HepG2 (cell line): ENCODE measurements around the gene STIP1. TPM values are rescaled to one million over a fixed set of nuclear protein-coding genes. Genes with fewer than 3 reads are reported as not detected.

Source experiments
- GABPB1 ChIP-seq: IDR thresholded peaks from 2 replicates; pipeline ENCODE4 v1.6.1; 2016; ENCODE audit warnings: mild to moderate bottlenecking, missing genetic modification reagents, moderate library complexity, missing compliant biosample characterization
- HNRNPH1 ChIP-seq: fragments of 200-400 bp; formaldehyde crosslinking; optimal IDR thresholded peaks from 2 replicates; pipeline ENCODE3; 2017; ENCODE audit warnings: mild to moderate bottlenecking, low read depth, low read length
- RAD51 ChIP-seq: fragments of 450-650 bp; IDR thresholded peaks from 2 replicates; pipeline ENCODE4 v1.6.1; 2016; ENCODE audit warnings: borderline replicate concordance
- RBAK ChIP-seq: sonication (generic); formaldehyde crosslinking; IDR thresholded peaks from 2 replicates; pipeline ENCODE4 v1.5.1; 2020; ENCODE audit warnings: mild to moderate bottlenecking, missing genetic modification reagents
- SAFB2 ChIP-seq: sonication (generic); formaldehyde crosslinking; IDR thresholded peaks from 2 replicates; pipeline ENCODE4 v1.5.1; 2020; ENCODE audit warnings: missing genetic modification reagents, low read depth, mild to moderate bottlenecking, borderline replicate concordance
- ZNF530 ChIP-seq: sonication (generic); formaldehyde crosslinking; IDR thresholded peaks from 2 replicates; pipeline ENCODE4 v1.5.0; 2020; ENCODE audit warnings: low read depth, mild to moderate bottlenecking, missing genetic modification reagents
- ZNF713 ChIP-seq: sonication (generic); formaldehyde crosslinking; IDR thresholded peaks from 2 replicates; pipeline ENCODE4 v1.4.0; 2020; ENCODE audit warnings: mild to moderate bottlenecking, missing genetic modification reagents
- ZNF737 ChIP-seq: sonication (generic); formaldehyde crosslinking; IDR thresholded peaks from 2 replicates; pipeline ENCODE4 v1.5.0; 2020; ENCODE audit warnings: missing genetic modification reagents, mild to moderate bottlenecking, borderline replicate concordance
- ZNF816 ChIP-seq: sonication (generic); formaldehyde crosslinking; IDR thresholded peaks from 2 replicates; pipeline ENCODE4 v1.8.0; 2022; ENCODE audit warnings: missing genetic modification reagents, mild to moderate bottlenecking, borderline replicate concordance
- polyA plus RNA-seq, 8 experiments: library from polyadenylated mRNA; depleted of rRNA in 3 of 8; stranded (reverse) in 7 of 8; unstranded in 1 of 8; fragments of >200 nt; fragmentation: Illumina TruSeq in 4 of 8; extraction: Trizol in 4 of 8; gene quantifications; 2 replicates each; pipeline versions ENCODE4 v1.2.1 to v1.2.3, GENCODE V29; 2011 to 2016; ENCODE audit warnings: low read depth in 4 of 8, missing spikeins in 1 of 8, mixed read lengths in 1 of 8; ENCODE audit not compliant: insufficient read depth in 1 of 8
- total RNA-seq, 5 experiments: library from RNA; depleted of rRNA; stranded (reverse); fragments of >200 nt; fragmentation: Illumina TruSeq; extraction: Trizol; gene quantifications; 2 replicates each; pipeline ENCODE4 v1.2.3, GENCODE V29; 2016; ENCODE audit warnings: low read depth in 1 of 5
- TF ChIP-seq, protein P1 (sequence below): IDR thresholded peaks from 2 replicates; pipeline ENCODE4 v1.6.1; 2016; ENCODE audit warnings: control low read depth
- TF ChIP-seq, protein P2 (sequence below): sonication (generic); formaldehyde crosslinking; IDR thresholded peaks from 2 replicates; pipeline ENCODE4 v1.5.0; 2020; ENCODE audit warnings: mild to moderate bottlenecking, missing genetic modification reagents, moderate library complexity
- TF ChIP-seq, protein P3 (sequence below): sonication (generic); formaldehyde crosslinking; IDR thresholded peaks from 2 replicates; pipeline ENCODE4 v1.4.0; 2020; ENCODE audit warnings: missing genetic modification reagents
- TF ChIP-seq, protein P4 (sequence below): sonication (generic); formaldehyde crosslinking; IDR thresholded peaks from 2 replicates; pipeline ENCODE4 v1.5.1; 2020; ENCODE audit warnings: missing genetic modification reagents, mild to moderate bottlenecking, borderline replicate concordance
- TF ChIP-seq, protein P5 (sequence below): IDR thresholded peaks from 2 replicates; pipeline ENCODE4 v1.6.1; 2016; ENCODE audit warnings: mild to moderate bottlenecking
- TF ChIP-seq, protein P6 (sequence below): IDR thresholded peaks from 2 replicates; pipeline ENCODE4 v1.6.1; 2016; ENCODE audit warnings: missing genetic modification reagents, missing compliant biosample characterization
- TF ChIP-seq, protein P7 (sequence below): sonication (generic); formaldehyde crosslinking; IDR thresholded peaks from 2 replicates; pipeline ENCODE4 v1.4.0; 2020; ENCODE audit warnings: missing genetic modification reagents
- TF ChIP-seq, protein P8 (sequence below): sonication (generic); formaldehyde crosslinking; IDR thresholded peaks from 2 replicates; pipeline ENCODE4 v1.4.0; 2020; ENCODE audit warnings: missing genetic modification reagents

Gene STIP1
- total and polyA plus RNA-seq, 2 of the 13 experiments (the other 11 are each of a cell fraction or from before 2014, with no cell fraction given): 81.1 to 217 TPM

DNA sequence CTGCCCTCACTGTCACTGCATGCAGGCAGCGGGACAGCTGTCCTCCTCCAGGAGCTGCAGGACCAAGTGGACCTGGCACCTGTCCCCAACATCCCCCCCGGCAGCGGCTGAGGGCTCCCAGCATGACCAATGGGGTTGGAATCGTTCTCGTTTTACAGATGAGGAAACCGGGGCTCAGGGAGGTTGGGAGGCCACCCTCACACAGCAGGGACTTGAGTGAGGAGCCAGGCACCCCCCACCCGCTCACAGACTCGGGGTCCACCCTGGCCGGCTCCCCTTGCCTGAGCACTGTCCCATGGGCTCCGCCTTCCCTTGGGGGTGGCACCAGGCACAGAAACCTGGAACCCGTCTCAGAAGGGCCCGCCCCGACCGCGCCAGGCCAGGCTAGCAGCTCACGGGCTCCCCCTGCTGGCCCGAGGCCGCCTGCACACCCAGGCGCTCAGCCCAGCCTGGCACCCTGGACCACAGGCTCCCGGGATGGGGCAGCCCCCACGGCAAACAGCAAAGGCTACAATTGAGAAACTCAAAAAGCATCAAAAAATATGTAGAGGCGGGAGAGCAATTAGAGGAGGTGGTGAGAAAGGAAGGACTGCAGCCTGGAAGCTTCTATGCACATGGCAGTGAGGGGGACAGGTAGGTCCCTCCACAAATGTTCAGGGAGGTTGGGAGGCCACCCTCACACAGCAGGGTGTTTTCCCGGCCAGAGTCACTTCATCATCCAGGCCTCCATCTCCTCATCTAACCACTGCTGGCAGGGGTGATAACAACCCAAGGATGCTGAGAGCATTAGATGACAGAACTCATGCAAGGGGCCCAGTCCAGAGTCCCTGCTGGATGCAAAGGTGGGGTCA lies 32.9 kb upstream of the STIP1 start (continued):
- TF ChIP-seq, protein P1, sequence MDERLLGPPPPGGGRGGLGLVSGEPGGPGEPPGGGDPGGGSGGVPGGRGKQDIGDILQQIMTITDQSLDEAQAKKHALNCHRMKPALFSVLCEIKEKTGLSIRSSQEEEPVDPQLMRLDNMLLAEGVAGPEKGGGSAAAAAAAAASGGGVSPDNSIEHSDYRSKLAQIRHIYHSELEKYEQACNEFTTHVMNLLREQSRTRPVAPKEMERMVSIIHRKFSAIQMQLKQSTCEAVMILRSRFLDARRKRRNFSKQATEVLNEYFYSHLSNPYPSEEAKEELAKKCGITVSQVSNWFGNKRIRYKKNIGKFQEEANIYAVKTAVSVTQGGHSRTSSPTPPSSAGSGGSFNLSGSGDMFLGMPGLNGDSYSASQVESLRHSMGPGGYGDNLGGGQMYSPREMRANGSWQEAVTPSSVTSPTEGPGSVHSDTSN (CRISPR knock-in tag): no peak
- no peak for TF ChIP-seq ZNF816 (CRISPR knock-in tag)
- TF ChIP-seq HNRNPH1: no peak
- peak; percentile 42; the same call in 1 of the 2 replicates for TF ChIP-seq GABPB1 (CRISPR knock-in tag)
- TF ChIP-seq RBAK (CRISPR knock-in tag): no peak
- TF ChIP-seq, protein P2, sequence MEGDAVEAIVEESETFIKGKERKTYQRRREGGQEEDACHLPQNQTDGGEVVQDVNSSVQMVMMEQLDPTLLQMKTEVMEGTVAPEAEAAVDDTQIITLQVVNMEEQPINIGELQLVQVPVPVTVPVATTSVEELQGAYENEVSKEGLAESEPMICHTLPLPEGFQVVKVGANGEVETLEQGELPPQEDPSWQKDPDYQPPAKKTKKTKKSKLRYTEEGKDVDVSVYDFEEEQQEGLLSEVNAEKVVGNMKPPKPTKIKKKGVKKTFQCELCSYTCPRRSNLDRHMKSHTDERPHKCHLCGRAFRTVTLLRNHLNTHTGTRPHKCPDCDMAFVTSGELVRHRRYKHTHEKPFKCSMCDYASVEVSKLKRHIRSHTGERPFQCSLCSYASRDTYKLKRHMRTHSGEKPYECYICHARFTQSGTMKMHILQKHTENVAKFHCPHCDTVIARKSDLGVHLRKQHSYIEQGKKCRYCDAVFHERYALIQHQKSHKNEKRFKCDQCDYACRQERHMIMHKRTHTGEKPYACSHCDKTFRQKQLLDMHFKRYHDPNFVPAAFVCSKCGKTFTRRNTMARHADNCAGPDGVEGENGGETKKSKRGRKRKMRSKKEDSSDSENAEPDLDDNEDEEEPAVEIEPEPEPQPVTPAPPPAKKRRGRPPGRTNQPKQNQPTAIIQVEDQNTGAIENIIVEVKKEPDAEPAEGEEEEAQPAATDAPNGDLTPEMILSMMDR (CRISPR knock-in tag): peak; percentile 94
- no peak for TF ChIP-seq RAD51
- TF ChIP-seq SAFB2 (CRISPR knock-in tag): 0 out of 2 replicates have a peak, but pooled peaks have one; percentile 35
- no peak for TF ChIP-seq ZNF530 (CRISPR knock-in tag)
- TF ChIP-seq, protein P3, sequence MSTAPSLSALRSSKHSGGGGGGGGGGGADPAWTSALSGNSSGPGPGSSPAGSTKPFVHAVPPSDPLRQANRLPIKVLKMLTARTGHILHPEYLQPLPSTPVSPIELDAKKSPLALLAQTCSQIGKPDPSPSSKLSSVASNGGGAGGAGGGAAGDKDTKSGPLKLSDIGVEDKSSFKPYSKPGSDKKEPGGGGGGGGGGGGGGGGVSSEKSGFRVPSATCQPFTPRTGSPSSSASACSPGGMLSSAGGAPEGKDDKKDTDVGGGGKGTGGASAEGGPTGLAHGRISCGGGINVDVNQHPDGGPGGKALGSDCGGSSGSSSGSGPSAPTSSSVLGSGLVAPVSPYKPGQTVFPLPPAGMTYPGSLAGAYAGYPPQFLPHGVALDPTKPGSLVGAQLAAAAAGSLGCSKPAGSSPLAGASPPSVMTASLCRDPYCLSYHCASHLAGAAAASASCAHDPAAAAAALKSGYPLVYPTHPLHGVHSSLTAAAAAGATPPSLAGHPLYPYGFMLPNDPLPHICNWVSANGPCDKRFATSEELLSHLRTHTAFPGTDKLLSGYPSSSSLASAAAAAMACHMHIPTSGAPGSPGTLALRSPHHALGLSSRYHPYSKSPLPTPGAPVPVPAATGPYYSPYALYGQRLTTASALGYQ (CRISPR knock-in tag): no peak
- TF ChIP-seq, protein P4, sequence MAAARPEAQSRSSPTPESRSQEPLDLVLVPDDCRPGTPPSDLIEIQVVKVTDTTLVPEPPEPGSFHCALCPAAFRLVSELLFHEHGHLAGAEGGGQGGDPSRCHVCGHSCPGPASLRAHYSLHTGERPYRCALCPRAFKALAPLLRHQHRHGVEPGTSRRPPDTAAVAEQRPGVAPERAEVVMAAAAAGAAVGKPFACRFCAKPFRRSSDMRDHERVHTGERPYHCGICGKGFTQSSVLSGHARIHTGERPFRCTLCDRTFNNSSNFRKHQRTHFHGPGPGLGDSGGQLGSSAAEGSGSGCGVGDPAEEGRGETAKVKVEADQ (CRISPR knock-in tag): no peak
- TF ChIP-seq, protein P5, sequence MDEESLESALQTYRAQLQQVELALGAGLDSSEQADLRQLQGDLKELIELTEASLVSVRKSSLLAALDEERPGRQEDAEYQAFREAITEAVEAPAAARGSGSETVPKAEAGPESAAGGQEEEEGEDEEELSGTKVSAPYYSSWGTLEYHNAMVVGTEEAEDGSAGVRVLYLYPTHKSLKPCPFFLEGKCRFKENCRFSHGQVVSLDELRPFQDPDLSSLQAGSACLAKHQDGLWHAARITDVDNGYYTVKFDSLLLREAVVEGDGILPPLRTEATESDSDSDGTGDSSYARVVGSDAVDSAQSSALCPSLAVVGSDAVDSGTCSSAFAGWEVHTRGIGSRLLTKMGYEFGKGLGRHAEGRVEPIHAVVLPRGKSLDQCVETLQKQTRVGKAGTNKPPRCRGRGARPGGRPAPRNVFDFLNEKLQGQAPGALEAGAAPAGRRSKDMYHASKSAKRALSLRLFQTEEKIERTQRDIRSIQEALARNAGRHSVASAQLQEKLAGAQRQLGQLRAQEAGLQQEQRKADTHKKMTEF (CRISPR knock-in tag): peak; percentile 28; the same call in 1 of the 2 replicates
- TF ChIP-seq, protein P6, sequence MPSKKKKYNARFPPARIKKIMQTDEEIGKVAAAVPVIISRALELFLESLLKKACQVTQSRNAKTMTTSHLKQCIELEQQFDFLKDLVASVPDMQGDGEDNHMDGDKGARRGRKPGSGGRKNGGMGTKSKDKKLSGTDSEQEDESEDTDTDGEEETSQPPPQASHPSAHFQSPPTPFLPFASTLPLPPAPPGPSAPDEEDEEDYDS (CRISPR knock-in tag): no peak
- TF ChIP-seq ZNF737 (CRISPR knock-in tag): no peak
- TF ChIP-seq, protein P7, sequence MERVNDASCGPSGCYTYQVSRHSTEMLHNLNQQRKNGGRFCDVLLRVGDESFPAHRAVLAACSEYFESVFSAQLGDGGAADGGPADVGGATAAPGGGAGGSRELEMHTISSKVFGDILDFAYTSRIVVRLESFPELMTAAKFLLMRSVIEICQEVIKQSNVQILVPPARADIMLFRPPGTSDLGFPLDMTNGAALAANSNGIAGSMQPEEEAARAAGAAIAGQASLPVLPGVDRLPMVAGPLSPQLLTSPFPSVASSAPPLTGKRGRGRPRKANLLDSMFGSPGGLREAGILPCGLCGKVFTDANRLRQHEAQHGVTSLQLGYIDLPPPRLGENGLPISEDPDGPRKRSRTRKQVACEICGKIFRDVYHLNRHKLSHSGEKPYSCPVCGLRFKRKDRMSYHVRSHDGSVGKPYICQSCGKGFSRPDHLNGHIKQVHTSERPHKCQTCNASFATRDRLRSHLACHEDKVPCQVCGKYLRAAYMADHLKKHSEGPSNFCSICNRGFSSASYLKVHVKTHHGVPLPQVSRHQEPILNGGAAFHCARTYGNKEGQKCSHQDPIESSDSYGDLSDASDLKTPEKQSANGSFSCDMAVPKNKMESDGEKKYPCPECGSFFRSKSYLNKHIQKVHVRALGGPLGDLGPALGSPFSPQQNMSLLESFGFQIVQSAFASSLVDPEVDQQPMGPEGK (CRISPR knock-in tag): peak; percentile 46; the same call in 1 of the 2 replicates
- TF ChIP-seq, protein P8, sequence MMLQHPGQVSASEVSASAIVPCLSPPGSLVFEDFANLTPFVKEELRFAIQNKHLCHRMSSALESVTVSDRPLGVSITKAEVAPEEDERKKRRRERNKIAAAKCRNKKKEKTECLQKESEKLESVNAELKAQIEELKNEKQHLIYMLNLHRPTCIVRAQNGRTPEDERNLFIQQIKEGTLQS: 0 out of 2 replicates have a peak, but pooled peaks have one; percentile 11
- TF ChIP-seq ZNF713 (CRISPR knock-in tag): no peak
